DMS53 (cell line): ENCODE data around the gene MAP3K20.
"Not testable (repeated sequence)": the region's sequence is repeated elsewhere in the genome, so short reads cannot be mapped to it uniquely, and the experiment has no call there.

ENCODE experiments used
- DNase-seq: peaks from one replicate; lab custom pipeline; 2025; lab: John Stamatoyannopoulos, UW

The MAP3K20 gene

DNA sequence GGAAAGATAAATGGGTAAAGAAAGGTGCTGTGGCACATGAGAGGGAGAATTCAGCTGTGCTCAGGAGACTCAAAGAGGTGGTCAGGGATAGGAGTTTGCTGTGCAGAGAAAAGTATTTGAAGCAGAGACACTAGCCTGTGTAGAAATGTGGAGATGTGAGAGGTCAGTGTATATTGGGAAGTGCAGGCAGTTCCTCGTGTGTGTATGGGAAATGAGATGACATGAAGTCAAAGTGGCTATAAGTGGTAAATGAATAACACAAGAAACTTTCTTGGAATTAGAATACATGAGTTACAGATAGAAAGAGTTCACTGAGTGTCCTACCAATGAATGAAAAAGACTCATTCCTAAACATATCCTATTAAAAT is 11.6 kb downstream of the MAP3K20 start:
- no peak for DNase-seq

GRCh38 chr2:173087793-173088496 is 12.3 kb downstream of the MAP3K20 start:
- DNase-seq: peak; percentile 68

DNA sequence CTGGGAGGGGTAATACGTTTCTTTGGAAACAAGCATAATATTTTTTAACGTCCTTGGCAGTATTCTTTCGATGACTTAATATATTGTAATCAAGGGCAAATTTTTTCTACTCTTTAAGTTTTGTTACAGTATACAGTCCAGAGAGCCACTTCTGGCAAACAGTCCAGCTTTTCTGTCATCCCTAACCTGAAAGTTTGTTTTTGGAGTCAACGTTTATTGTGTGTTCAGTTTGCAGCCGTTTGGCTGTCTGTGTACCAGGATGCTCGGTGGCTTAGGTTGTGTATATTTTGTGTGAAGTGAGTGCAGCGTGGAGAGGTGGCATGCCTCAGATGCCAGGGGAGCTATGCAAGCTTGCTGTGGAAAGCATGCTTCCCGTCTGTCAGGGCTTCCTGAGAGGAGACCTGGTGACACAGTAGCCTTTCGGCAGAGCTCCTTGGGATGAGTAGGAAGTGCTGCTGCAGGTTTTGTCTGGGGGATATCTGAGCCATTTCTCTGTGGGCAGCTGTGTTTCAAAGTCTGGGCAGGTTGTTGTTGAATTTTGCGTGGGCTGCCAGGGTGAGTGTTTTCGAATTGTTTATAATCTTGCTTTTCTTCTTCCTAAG is 14.7 kb downstream of the MAP3K20 start:
- DNase-seq: no peak

DNA sequence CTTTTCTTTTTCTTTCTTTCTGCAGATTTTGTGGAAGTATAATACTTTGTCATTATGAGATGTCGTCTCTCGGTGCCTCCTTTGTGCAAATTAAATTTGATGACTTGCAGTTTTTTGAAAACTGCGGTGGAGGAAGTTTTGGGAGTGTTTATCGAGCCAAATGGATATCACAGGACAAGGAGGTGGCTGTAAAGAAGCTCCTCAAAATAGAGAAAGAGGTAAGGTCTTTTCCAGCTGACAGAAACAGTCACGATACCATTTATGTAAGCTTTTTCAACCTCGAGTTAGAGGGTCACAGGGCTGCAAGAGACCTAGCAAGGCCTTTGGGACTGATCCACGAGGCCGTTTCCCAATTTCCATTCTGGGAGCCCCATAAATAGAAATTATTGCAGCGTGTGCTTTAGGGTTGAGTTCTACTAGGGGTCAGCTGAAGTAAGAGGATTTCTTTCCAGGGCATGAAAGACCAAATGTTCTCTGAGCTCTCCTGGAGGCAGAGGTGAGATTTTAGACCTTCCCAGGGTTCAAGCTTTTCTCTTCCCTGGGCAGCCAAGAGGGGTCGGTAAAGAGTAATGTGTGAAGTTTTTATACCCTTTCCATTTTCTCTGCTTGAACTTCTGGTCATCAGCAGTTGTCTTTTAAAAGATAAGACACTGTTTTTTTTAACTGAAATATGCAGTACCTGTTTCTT is 15.5 kb downstream of the MAP3K20 start:
- DNase-seq: no peak

DNA sequence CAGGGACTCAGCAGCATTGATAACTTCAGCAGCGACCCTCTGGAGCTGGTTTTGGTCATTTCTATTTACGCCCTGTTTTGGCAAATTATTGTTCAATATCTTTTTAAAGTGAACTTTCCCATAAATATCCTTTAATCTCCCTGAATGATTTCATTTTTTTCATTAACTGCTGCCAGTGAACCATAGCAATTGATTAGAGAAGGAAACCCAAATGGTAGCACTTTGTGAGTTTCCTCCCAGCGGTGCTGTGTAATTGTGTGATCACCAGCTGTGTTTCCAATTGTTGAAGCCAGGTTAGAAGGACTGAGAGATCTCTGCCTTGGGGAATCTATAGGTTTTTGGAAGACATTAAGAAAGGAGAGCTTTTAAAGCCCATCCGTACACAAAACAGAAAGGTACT is 16.3 kb downstream of the MAP3K20 start:
- DNase-seq: no peak

- no peak for DNase-seq
Observed at GRCh38 chr2:173092844-173093402, 17.3 kb downstream of the MAP3K20 start.

GRCh38 chr2:173093617-173094016 is 18.0 kb downstream of the MAP3K20 start:
- not testable (repeated sequence) for DNase-seq

DNA sequence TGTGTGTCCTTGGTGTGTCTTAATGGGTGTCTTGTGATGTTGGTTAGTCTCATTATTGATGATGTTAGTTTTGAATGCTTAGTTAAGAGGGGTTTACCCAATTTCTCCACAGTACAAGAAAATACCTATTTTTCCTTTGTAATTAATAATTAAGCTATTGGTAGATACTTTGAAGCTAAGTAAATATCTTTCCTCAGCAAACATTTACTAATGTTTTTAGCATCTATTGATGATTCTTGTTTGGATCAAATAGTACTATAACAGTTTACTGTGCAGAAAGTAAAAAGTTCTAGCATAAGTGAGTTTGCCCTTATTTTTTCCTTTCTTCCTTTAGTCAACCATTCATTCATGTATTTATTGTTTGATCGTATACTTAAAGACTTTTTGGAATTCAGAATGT is 19.1 kb downstream of the MAP3K20 start:
- no peak for DNase-seq

DNA sequence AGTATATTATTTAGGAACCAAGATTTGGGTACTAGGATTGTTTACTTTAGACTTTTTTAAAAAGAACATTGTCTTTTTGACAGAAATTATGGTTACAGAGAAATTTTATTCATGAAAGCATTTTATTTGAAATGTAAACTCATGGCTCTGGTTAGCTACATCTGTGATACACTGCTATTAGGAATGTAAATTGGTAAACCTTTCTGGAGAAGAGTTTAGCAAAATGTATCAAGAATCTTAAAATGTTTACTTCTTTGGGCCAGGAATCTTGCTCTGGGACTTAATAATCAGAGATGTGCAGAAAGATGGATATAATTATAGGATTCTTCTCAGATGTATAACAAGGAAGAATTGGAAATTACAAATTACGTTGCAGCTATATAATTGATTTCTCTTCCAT is 19.7 kb downstream of the MAP3K20 start:
- no peak for DNase-seq

- no peak for DNase-seq
Observed at GRCh38 chr2:173099271-173099670, 23.6 kb downstream of the MAP3K20 start.

DNA sequence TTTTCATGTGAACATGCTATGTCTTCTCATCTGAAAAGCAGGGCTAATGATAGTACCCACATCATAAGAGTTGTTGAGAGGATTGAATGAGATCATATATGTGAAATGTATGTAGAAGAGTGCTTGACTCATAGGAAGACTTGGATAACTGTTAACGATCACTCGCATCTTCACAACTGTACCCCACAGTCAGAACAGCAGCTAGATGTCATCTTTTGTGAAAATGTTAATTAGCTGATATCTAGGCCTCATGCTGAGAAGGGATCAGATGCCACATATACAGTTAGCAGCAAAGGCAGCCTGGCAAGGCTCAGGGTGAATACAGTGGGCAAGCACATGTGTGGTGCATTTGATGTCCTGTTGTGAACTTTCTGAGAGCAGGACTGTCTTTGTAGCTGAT is 24.2 kb downstream of the MAP3K20 start:
- DNase-seq: no peak

GRCh38 chr2:173101687-173102086 is 26.0 kb downstream of the MAP3K20 start:
- peak; percentile 24 for DNase-seq

DNA sequence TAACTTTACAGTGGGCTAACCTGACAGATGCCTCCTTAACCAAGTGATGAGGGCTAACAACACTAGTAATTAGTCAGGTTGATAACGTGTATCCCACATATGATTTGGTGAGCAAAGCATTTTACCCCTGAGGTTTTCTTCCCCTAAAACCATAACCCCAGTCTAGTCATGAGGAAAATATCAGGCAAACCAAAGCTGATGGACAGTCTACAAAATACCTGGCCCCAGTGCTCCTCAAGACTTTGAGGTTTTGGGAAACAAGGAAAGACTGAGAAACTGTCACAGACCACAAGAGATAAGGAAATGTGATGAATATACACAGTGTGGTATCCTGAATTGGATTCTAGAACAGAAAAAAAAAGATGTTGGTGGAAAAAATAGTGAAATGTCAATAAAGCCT is 28.5 kb downstream of the MAP3K20 start:
- DNase-seq: no peak

DNA sequence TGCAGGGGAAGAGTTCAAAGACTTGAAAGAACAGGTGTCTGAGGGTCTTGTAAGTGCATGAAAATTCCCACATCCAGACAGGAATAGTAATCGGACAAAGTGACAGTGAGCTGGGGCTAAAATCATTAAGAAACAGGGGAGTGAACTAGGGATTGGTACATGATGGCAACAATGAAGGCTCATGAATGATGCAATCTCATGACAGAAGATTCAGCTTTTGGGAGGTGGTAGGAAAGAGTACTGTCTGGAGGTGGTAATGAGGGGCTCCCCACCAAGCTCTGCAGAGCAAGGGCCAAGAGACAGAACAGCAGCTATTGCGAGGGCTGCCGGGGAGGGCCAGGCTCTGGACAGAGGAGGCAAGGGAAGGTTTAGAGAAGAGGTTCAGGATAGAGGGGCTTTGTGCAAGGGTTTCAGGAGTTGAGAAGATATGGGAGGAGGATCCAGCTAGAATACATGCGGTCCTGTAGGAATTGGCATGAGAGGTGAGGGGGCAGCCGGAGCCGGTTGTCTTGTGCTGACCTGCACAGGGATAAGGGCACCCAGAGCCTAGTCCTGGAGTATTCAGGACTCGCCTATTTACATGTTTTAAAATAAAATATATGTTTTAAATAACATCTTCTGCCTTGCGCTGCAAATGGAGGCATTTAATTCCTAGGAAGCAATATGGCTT is 31.4 kb downstream of the MAP3K20 start:
- DNase-seq: no peak

DNA sequence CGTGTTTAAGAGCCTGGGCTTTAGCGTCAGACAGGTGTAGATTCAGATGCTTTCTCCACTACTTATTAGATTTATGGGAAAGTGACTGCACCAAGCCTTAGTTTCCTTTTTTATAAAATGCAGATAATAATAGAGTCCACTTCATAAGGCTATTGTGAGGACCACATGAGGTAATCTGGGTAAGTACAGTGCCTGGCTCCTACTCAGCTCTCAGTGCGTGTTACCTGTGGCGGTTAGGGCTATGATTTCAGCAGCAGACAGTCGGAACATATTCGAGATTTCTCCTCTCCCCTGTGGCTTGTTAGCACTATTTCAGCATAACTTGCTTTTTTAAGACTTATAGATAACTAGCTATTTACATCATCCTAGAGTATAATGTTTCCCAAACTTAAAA is 32.0 kb downstream of the MAP3K20 start:
- no peak for DNase-seq

DNA sequence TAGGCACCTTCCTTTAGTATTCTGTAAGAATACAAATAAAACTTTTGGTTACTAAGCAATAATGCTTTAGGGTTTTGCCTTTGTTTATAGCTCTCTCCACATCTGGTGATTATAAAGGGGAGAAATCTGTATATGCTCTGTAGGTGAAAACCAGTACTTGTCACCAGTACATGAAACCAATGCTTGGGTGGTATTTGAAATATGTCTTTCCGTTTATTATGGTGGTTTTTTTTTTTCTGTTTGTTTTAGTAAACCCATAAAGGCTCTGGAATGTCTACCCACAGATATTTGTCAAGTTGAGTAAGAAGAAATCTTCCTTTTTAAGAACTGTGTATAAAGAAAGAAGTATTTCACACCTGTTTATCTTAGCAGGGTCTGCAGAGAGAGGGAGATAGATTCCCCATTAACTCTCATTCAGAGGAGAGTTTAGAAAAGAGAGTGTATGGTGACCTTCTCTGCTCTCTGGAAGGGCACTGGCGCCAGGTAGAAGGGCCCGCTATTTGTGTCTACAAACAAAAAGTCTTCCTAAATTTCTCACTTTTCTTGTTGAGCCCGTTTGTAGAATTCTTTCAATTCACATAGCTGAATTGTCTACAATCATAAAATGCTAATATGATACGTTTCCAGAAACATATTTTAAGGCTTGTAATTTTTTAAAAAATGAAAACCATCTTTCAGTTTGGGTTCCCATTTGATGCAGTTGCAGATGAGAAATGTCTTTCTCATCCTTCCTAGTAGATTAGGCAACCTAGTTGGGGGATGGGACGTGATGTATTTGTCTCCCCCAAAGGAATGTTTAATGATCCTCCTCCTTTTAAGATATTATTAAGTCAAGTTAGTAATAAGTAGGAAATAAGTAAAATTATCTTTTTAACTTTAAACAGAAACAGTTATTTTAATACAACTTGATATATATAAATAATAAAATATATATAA is 33.9 kb downstream of the MAP3K20 start:
- no peak for DNase-seq

- DNase-seq: peak; percentile 6
Observed at GRCh38 chr2:173117678-173118077, 42.0 kb downstream of the MAP3K20 start.

GRCh38 chr2:173118395-173118794 is 42.7 kb downstream of the MAP3K20 start:
- no peak for DNase-seq

- peak; percentile 63 for DNase-seq
Observed at GRCh38 chr2:173119069-173119807, 43.6 kb downstream of the MAP3K20 start.

GRCh38 chr2:173119944-173120343 is 44.3 kb downstream of the MAP3K20 start:
- DNase-seq: no peak

DNA sequence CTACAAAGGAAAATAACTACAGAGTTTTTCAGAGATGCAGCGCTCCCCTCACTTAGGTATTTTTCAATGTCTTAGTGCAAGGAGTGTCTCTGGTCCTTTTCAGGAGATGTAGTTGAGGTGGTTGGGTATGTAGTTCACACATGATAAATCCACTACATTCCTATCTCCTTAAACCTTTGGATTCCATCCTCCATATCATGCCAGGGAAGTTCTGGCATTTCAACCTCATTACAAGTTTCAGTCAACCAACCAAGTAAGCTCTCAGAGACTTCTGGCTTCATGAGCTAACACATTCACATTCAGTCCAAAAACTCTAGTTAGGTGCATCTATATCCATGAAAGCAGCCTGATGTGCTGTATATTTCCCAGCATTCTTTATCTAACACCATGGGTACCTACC is 47.3 kb downstream of the MAP3K20 start:
- no peak for DNase-seq
